Endothelial cell of umbilical vein (primary cell): ENCODE measurements around the gene SYCP3. TPM values are rescaled to one million over a fixed set of nuclear protein-coding genes. Genes with fewer than 3 reads are reported as not detected.

Experiments used
- BruUV-seq: library from RNA; stranded (reverse); fragments of 400-500 nt; replicated peaks from 2 replicates; lab custom pipeline; 2021; lab: Mats Ljungman, UMichigan
- CTCF ChIA-PET: fragments of 300-600, 350-600 bp; sonication (Branson Sonifier 250); formaldehyde crosslinking; loops from one replicate; lab custom pipeline; 2021; ENCODE audit warnings: antibody characterized with exemption, inconsistent platforms; lab: Charles Lee
- POLR2A ChIA-PET: fragments of 300-600, 350-600 bp; sonication (Branson Sonifier 250); formaldehyde crosslinking; loops from one replicate; lab custom pipeline; 2021; ENCODE audit warnings: antibody characterized with exemption, inconsistent platforms; lab: Charles Lee
- DNase-seq: peaks from one replicate; pipeline ENCODE4 v3.0.0-alpha.2; 2011; ENCODE audit warnings: low read depth, low spot score
- FAIRE-seq: peaks from 2 replicates; lab custom pipeline; 2011; peaks lifted over from hg19 to GRCh38; lab: Jason Lieb, UNC
- H2AFZ ChIP-seq: 2 replicates; pipeline ENCODE4 v1.6.0; 2012; ENCODE audit warnings: low read depth, low read length, control low read depth, inconsistent platforms
- H3K27ac ChIP-seq: 2 replicates; pipeline ENCODE4 v1.5.1; 2011; ENCODE audit warnings: low read depth, mild to moderate bottlenecking, control low read depth, low read length, moderate library complexity; ENCODE audit not compliant: insufficient read depth
- H3K27me3 ChIP-seq, 2 experiments: 2 replicates each; pipeline versions ENCODE4 v1.6.0 to v1.6.1; 2011; ENCODE audit warnings: low read length in 2 of 2, mixed read lengths in 1 of 2; ENCODE audit not compliant: control insufficient read depth in 2 of 2, insufficient read depth in 2 of 2
- H3K36me3 ChIP-seq, 2 experiments: 2 replicates in 1 of 2; 3 replicates in 1 of 2; pipeline ENCODE4 v1.5.1; 2011; ENCODE audit warnings: low read length in 2 of 2, mild to moderate bottlenecking in 1 of 2, moderate library complexity in 1 of 2; ENCODE audit not compliant: control insufficient read depth in 2 of 2, insufficient read depth in 2 of 2; ENCODE audit errors: extremely low read depth in 1 of 2
- H3K4me1 ChIP-seq: 3 replicates; pipeline ENCODE4 v1.5.1; 2011; ENCODE audit warnings: mild to moderate bottlenecking, low read length; ENCODE audit not compliant: control insufficient read depth, insufficient read depth; ENCODE audit errors: extremely low read depth
- H3K4me2 ChIP-seq: 2 replicates; pipeline ENCODE4 v1.6.1; 2011; ENCODE audit warnings: low read length, control low read depth, mixed read lengths; ENCODE audit not compliant: insufficient read depth
- H3K4me3 ChIP-seq, 3 experiments: fragments of 200-600 bp in 1 of 3; sonication (generic), shearing (Covaris generic) in 1 of 3; replicated peaks in 1 of 3; 2 replicates each; pipeline ENCODE4 v1.5.1; 2011 to 2016; ENCODE audit warnings: control low read depth in 3 of 3, low read length in 3 of 3, mild to moderate bottlenecking in 2 of 3, inconsistent platforms in 1 of 3, low read depth in 1 of 3, moderate library complexity in 1 of 3; ENCODE audit not compliant: insufficient read depth in 1 of 3
- H3K79me2 ChIP-seq: 2 replicates; pipeline ENCODE4 v1.6.0; 2012; ENCODE audit warnings: low read length, inconsistent platforms; ENCODE audit not compliant: control insufficient read depth, insufficient read depth
- H3K9ac ChIP-seq: replicated peaks from 2 replicates; pipeline ENCODE3; 2011; ENCODE audit warnings: low read length, control low read depth; ENCODE audit not compliant: insufficient read depth; ENCODE audit errors: extremely low read depth
- H3K9me1 ChIP-seq: replicated peaks from 3 replicates; pipeline ENCODE4 v1.6.0; 2011; ENCODE audit warnings: mild to moderate bottlenecking, low read length; ENCODE audit not compliant: control insufficient read depth, insufficient read depth; ENCODE audit errors: extremely low read depth
- H3K9me3 ChIP-seq: replicated peaks from 2 replicates; pipeline ENCODE4 v1.5.1; 2012; ENCODE audit warnings: low read length, inconsistent platforms; ENCODE audit not compliant: control insufficient read depth, insufficient read depth
- H4K20me1 ChIP-seq: replicated peaks from 2 replicates; pipeline ENCODE3; 2011; ENCODE audit warnings: mild to moderate bottlenecking, low read length; ENCODE audit not compliant: control insufficient read depth, insufficient read depth; ENCODE audit errors: extremely low read depth
- dilution Hi-C: fragments of 300-500 bp; cut with MboI; formaldehyde crosslinking; loops from one replicate; pipeline ENCODE4 v1.15.0; 2019; ENCODE audit warnings: low sequenced_read_pairs; ENCODE audit not compliant: extremely low pct_ligation_motif_present
- intact Hi-C: fragments of 100-400 bp; cut with micrococcal nuclease; formaldehyde crosslinking; loops from one replicate; pipeline ENCODE4 v1.10.0; 2022
- polyA plus RNA-seq, 4 experiments: library from polyadenylated mRNA; depleted of rRNA in 3 of 4; stranded (reverse) in 3 of 4; unstranded in 1 of 4; fragments of >200 nt; gene quantifications; 2 replicates each; pipeline versions ENCODE4 v1.2.1 to v1.2.3, GENCODE V29; 2011 to 2012; ENCODE audit warnings: missing spikeins in 1 of 4
- total RNA-seq: library from RNA; stranded (reverse); gene quantifications from 2 replicates; pipeline ENCODE4 v1.2.3, GENCODE V29; 2021
- TF ChIP-seq, protein P1 (sequence below): IDR thresholded peaks from 2 replicates; pipeline ENCODE4 v1.6.1; 2011; ENCODE audit not compliant: insufficient read depth, insufficient read length
- TF ChIP-seq, protein P2 (sequence below), 2 donors: IDR thresholded peaks; 1 replicate in 1 of 2; 2 replicates in 1 of 2; pipeline ENCODE4 v1.5.1; 2011; ENCODE audit warnings: low read length in 2 of 2, mild to moderate bottlenecking in 2 of 2, moderate library complexity in 2 of 2, control low read depth in 1 of 2, inconsistent platforms in 1 of 2, low read depth in 1 of 2; ENCODE audit not compliant: insufficient read depth in 1 of 2; ENCODE audit errors: extremely low read depth in 1 of 2

Gene SYCP3
- total and polyA plus RNA-seq, 2 donors (not counting 3 experiments of a cell fraction or from before 2014, with no cell fraction given): 0.29 TPM; not detected in 1

DNA sequence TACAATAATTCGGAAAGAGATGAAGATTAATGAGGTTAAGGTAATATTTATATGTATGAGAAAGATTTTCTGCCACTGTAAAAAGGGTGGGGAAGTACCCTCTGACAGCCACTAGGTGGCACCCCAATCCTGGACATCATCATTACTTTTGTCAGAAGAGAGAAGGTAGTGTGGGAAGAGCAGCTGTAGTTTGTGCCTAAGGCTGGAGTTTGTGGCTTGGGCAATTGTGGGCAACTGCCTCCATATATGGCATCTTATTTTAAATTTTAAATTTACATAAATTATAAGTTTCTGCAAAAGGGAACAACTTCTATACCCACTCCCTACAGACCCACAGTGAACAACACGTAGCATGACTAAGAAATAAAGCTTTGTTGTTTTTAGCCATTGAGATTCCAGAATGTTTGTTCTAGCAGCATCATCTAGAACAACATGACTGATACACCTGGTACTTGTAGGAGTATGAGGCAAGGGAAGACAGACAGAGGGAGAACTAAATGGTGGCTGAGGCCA lies 34.4 kb upstream of the SYCP3 start:
- DNase-seq (peak; percentile 71), FAIRE-seq (peak; percentile 78)
- Histone ChIP-seq H3K27ac (no peak overlapping the region), H2AFZ (no peak overlapping the region), H3K4me1 (no peaks in the 10 kb centered on the region), H3K9me1 (no peaks in the 10 kb centered on the region), H3K9me3 (no peaks in the 10 kb centered on the region), H4K20me1 (no peaks in the 10 kb centered on the region), H3K79me2 (no peaks in the 10 kb centered on the region), H3K27me3 (no peaks in the 10 kb centered on the region), H3K4me2 (no peak overlapping the region), H3K36me3 (no peaks in the 10 kb centered on the region), H3K9ac (no peak overlapping the region), H3K4me3 (no peak overlapping the region)
- TF ChIP-seq, protein P1, sequence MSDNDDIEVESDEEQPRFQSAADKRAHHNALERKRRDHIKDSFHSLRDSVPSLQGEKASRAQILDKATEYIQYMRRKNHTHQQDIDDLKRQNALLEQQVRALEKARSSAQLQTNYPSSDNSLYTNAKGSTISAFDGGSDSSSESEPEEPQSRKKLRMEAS: no peak
- TF ChIP-seq, protein P2, sequence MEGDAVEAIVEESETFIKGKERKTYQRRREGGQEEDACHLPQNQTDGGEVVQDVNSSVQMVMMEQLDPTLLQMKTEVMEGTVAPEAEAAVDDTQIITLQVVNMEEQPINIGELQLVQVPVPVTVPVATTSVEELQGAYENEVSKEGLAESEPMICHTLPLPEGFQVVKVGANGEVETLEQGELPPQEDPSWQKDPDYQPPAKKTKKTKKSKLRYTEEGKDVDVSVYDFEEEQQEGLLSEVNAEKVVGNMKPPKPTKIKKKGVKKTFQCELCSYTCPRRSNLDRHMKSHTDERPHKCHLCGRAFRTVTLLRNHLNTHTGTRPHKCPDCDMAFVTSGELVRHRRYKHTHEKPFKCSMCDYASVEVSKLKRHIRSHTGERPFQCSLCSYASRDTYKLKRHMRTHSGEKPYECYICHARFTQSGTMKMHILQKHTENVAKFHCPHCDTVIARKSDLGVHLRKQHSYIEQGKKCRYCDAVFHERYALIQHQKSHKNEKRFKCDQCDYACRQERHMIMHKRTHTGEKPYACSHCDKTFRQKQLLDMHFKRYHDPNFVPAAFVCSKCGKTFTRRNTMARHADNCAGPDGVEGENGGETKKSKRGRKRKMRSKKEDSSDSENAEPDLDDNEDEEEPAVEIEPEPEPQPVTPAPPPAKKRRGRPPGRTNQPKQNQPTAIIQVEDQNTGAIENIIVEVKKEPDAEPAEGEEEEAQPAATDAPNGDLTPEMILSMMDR (IDR thresholded peaks at IDR 0.05; ENCODE audit: extremely low read depth in 1 of 2, insufficient read depth in 1 of 2, low read depth in 1 of 2, low read length in 2 of 2): peak; percentile 73 to 84
- no TSS peak for BruUV-seq
- intact Hi-C loops: loop anchor here (1.0 to 10.0 kb wide), 6 partner anchors 58 to 711 kb away; partner anchors contain the start of genes NUP37 and PARPBP
- dilution Hi-C loops: no loop called here
- POLR2A ChIA-PET: no interaction called here
- CTCF ChIA-PET: interaction anchor here (0.6 to 3.1 kb wide), 41 partner anchors 8 to 1774 kb away, joined by 3 to 149 read pairs (median 4); partner anchors contain the start of genes GNPTAB and WASHC3
